Esophagus squamous epithelium (tissue), 5 donors: Measurements from ENCODE around the gene ODAD3. TPM values are rescaled to one million over a fixed set of nuclear protein-coding genes. Genes with fewer than 3 reads are reported as not detected.

ENCODE experiments used
- DNase-seq: peaks from one replicate; lab custom pipeline; 2025; lab: John Stamatoyannopoulos, UW
- H3K27ac ChIP-seq, 4 donors: fragments of 200-600 bp; sonication (generic); one replicate each; pipeline ENCODE4 v1.5.1; 2016 to 2019; ENCODE audit warnings: mild to moderate bottlenecking in 1 of 4
- H3K27me3 ChIP-seq, 4 donors: fragments of 200-600 bp; sonication (generic); 1 replicate in 3 of 4; 2 replicates in 1 of 4; pipeline versions ENCODE4 v1.5.1 to v1.6.0; 2017 to 2021; ENCODE audit warnings: antibody characterized with exemption in 1 of 4
- H3K36me3 ChIP-seq, 3 donors: fragments of 200-600 bp; sonication (generic); one replicate each; pipeline ENCODE4 v1.5.1; 2016 to 2019
- H3K4me1 ChIP-seq, 3 donors: fragments of 200-600 bp; sonication (generic); one replicate each; pipeline ENCODE4 v1.5.1; 2017 to 2019
- H3K4me3 ChIP-seq, 4 donors: fragments of 200-600 bp; sonication (generic); 1 replicate in 3 of 4; 2 replicates in 1 of 4; pipeline ENCODE4 v1.5.1; 2016 to 2019; ENCODE audit warnings: mild to moderate bottlenecking in 2 of 4, moderate library complexity in 1 of 4
- H3K9me3 ChIP-seq, 3 donors: fragments of 200-600 bp; sonication (generic); one replicate each; pipeline ENCODE4 v1.5.1; 2016 to 2019
- CTCF ChIP-seq, 6 experiments: fragments of 450-650 bp in 4 of 6; fragments of 200-600 bp in 2 of 6; sonication (generic) in 2 of 6; IDR thresholded peaks; one replicate each; pipeline ENCODE4 v1.5.1; 2016 to 2019; ENCODE audit warnings: antibody characterized with exemption in 6 of 6, mild to moderate bottlenecking in 4 of 6, moderate library complexity in 4 of 6
- POLR2A ChIP-seq, 4 donors: fragments of 450-650 bp; IDR thresholded peaks; one replicate each; pipeline ENCODE4 v1.6.1; 2017; ENCODE audit warnings: antibody characterized with exemption in 4 of 4, mild to moderate bottlenecking in 4 of 4, moderate library complexity in 3 of 4
- WGBS, 2 donors: methylation state at CpG; one replicate each; pipeline ENCODE4 v1.1.5; 2018; 5-methylcytosine and 5-hydroxymethylcytosine counted together
- intact Hi-C: fragments of 100-400 bp; cut with DNase I; formaldehyde crosslinking; loops from one replicate; pipeline ENCODE4 v1.15.0; 2022
- total RNA-seq, 4 donors: library from RNA; depleted of rRNA; stranded (reverse); fragments of >200 nt; gene quantifications; one replicate each; pipeline ENCODE4 v1.1.0, GENCODE V29; 2016
- donor health status: DM: yes; HTN: yes; CAD: no.

The ODAD3 gene
- total RNA-seq, 4 donors from 2014 or later: 0.19 to 8.8 TPM; not detected in 2

- no peak overlapping the region for H3K27ac ChIP-seq
- no peaks in the 10 kb centered on the region for H3K36me3 ChIP-seq
- DNase-seq: no peak
- no peaks in the 10 kb centered on the region for H3K9me3 ChIP-seq
- intact Hi-C loops: no loop called here
- H3K4me3 ChIP-seq: no peak overlapping the region
- H3K4me1 ChIP-seq: peaks cover 26 to 57% (median 37%) of the 10 kb centered on the region in 3 donors
- no peak for TF ChIP-seq POLR2A (IDR thresholded peaks at IDR 0.05)
- no peak for TF ChIP-seq CTCF (IDR thresholded peaks at IDR 0.05)
- 27 to 40% methylated on average over 15 to 21 of the region's 27 CpGs for WGBS, 2 donors
- peaks cover 7 to 61% (median 20%) of the 10 kb centered on the region in 4 donors for H3K27me3 ChIP-seq
Observed at GRCh38 chr19:11423164-11423790, 11.6 kb downstream of the ODAD3 start.

GRCh38 chr19:11422163-11423065, 12.5 kb downstream of the ODAD3 start:
- peaks cover 26 to 63% (median 37%) of the 10 kb centered on the region in 3 donors for H3K4me1 ChIP-seq
- peak overlapping the region in 3 of 4 donors; percentile 25 to 45 (median 42) for H3K27ac ChIP-seq
- H3K4me3 ChIP-seq: peak overlapping the region in 3 of 4 donors; percentile 28 to 58 (median 34)
- no peaks in the 10 kb centered on the region for H3K9me3 ChIP-seq
- no peaks in the 10 kb centered on the region for H3K36me3 ChIP-seq
- intact Hi-C loops: no loop called here
- peak; percentile 23 for DNase-seq
- 40% methylated on average over 1 of the region's 56 CpGs; no CpG with 5 or more reads in 1 of the 2 donors for WGBS, 2 donors
- peaks cover 7 to 70% (median 21%) of the 10 kb centered on the region in 4 donors for H3K27me3 ChIP-seq
- TF ChIP-seq POLR2A (IDR thresholded peaks at IDR 0.05) (no peak), CTCF (IDR thresholded peaks at IDR 0.05) (no peak)

DNA sequence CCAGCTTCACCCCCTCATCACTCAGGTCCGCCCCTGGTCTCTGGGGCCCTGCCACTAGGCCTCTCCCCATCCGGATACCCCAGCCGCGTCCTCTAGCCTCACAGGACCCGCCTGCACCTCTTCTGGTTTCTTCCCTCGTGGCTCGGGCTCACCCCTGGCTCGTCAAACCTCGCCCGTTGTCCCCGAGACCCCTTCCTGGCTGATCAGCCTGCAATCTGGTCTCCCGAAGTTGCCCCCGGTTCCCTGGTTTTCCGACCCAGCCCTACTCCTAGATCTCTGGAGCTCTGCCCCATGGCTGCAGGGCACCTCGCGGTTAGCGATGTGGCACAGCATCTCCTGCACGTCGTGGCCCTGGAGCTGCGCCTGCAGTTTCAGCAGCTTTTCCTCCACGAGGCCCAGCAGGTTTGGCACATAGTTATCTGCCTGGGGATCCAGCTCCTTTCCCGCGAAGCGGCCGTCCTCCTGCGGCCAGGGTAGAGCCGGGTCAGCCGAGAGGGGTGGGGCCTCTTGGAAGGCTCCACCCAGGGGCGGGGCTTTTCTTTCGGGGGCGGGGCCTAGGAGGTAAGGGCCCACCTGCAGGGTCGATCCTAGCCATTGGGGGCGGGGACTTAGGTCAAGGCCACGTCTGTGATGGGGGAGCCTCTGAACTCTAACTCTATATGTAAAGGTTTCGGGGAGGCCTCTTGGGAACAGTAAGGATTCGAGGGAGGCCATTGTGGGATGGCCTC, 13.4 kb downstream of the ODAD3 start:
- DNase-seq: no peak
- Histone ChIP-seq H3K27me3 (peaks cover 7 to 78% (median 21%) of the 10 kb centered on the region in 4 donors), H3K4me3 (peak overlapping the region in 3 of 4 donors; percentile 28 to 58 (median 34)), H3K4me1 (peaks cover 26 to 63% (median 37%) of the 10 kb centered on the region in 3 donors), H3K36me3 (no peaks in the 10 kb centered on the region), H3K27ac (peak overlapping the region in 3 of 4 donors; percentile 24 to 45 (median 25)), H3K9me3 (no peaks in the 10 kb centered on the region)
- WGBS, 2 donors: 34 to 44% methylated on average over 11 to 12 of the region's 36 CpGs
- intact Hi-C loops: no loop called here
- TF ChIP-seq CTCF (IDR thresholded peaks at IDR 0.05) (no peak), POLR2A (IDR thresholded peaks at IDR 0.05) (no peak)

- no peak for TF ChIP-seq POLR2A (IDR thresholded peaks at IDR 0.05)
- no peak for TF ChIP-seq CTCF (IDR thresholded peaks at IDR 0.05)
- WGBS, 2 donors: 14 to 30% methylated on average over 10 to 18 of the region's 46 CpGs
- Histone ChIP-seq H3K9me3 (no peaks in the 10 kb centered on the region), H3K4me3 (peak overlapping the region; percentile 8 to 58 (median 31)), H3K4me1 (peaks cover 26 to 63% (median 37%) of the 10 kb centered on the region in 3 donors), H3K27ac (peak overlapping the region; percentile 16 to 42 (median 29)), H3K36me3 (no peaks in the 10 kb centered on the region), H3K27me3 (peaks cover 7 to 80% (median 21%) of the 10 kb centered on the region in 4 donors)
- no peak for DNase-seq
- intact Hi-C loops: no loop called here
Observed at GRCh38 chr19:11420429-11421370, 14.2 kb downstream of the ODAD3 start.
